Measurements from ENCODE around the gene GAS7.

GRCh38 chr17:9924735-9925191 lies 273.6 kb downstream of the GAS7 start:
- TF ChIP-seq CTCF (IDR thresholded peaks at IDR 0.05) (peak; percentile 68 to 83 (median 80)), POLR2A (IDR thresholded peaks at IDR 0.05) (no peak), POLR2AphosphoS5 (IDR thresholded peaks at IDR 0.05) (no peak)
